ENCODE results near the gene OR3A2.
"Not testable (repeated sequence)": the region's sequence is repeated elsewhere in the genome, so short reads cannot be mapped to it uniquely, and the experiment has no call there.

DNA sequence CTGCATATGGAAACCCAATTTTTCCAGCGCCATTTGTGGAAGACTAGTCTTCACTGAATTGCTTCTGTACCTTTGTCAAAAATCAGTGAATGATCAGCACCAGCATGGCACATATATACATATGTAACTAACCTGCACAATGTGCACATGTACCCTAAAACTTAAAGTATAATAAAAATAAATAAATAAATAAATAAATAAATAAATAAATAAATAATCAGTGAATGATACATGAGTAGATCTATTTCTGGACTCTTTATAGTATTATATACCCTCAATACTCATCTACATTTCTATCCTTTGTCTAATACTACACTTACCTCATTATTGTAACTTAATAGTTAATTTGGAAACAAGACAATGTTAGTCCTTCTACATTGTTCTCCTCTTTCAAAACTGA is 17.7 kb upstream of the OR3A2 start:
- not testable (repeated sequence) for TF ChIP-seq POLR2AphosphoS5 (IDR thresholded peaks at IDR 0.05); CTCF (IDR thresholded peaks at IDR 0.05); POLR2A (IDR thresholded peaks at IDR 0.05; ENCODE audit: low read depth); EP300 (IDR thresholded peaks at IDR 0.05)

Data from esophagus muscularis mucosa (tissue), 4 donors.